UCSD-AML1 (cell line): ENCODE data around the gene DSG3.
"Not testable (repeated sequence)": the region's sequence is repeated elsewhere in the genome, so short reads cannot be mapped to it uniquely, and the experiment has no call there.

Source experiments
- DNase-seq: peaks from one replicate; lab custom pipeline; 2025; ENCODE audit not compliant: unreplicated experiment; lab: John Stamatoyannopoulos, UW

Gene DSG3

GRCh38 chr18:31490387-31490786 is 42.8 kb downstream of the DSG3 start:
- no peak for DNase-seq

- no peak for DNase-seq
Observed at GRCh38 chr18:31490833-31491232, 43.3 kb downstream of the DSG3 start.

GRCh38 chr18:31491586-31491985 is 44.0 kb downstream of the DSG3 start:
- DNase-seq: no peak

DNA sequence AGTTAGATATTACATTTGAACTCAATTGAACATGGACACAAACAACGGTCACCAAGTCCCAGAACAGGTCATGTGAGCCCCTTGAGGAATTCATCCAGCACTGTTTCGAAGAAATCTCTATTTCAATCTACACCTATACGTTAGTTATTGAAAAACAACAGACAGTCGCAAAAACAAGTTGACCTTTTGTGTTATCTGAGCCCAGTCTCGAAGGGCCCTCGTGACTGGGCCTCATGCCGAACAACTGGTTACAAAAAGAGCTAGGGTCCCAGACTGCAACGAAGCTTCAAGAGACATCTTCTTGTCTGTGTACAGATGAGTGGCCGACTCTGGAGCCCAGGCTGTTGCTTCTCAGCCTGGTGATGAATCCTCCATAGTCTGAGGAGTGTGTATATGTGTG is 45.1 kb downstream of the DSG3 start:
- DNase-seq: no peak

DNA sequence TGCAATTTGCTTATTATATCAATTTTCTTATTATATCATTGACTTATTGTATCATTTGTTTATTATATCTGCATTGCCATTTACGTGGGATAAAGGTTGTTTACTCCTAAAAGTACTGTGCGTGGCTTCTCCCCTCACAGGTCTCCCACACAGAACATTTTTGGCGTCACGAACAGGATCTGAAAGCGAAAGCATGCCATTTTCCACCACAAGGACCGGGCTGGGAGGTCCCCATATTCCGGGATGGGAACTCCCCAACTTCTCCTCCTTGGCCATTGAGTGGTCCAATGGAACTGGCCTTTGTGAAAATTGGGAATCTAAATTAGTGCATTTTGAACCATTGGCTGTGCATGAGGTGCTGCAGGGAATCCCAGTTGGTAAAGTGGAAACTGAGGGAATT is 45.6 kb downstream of the DSG3 start:
- DNase-seq: no peak

- no peak for DNase-seq
Observed at GRCh38 chr18:31493941-31494340, 46.4 kb downstream of the DSG3 start.

DNA sequence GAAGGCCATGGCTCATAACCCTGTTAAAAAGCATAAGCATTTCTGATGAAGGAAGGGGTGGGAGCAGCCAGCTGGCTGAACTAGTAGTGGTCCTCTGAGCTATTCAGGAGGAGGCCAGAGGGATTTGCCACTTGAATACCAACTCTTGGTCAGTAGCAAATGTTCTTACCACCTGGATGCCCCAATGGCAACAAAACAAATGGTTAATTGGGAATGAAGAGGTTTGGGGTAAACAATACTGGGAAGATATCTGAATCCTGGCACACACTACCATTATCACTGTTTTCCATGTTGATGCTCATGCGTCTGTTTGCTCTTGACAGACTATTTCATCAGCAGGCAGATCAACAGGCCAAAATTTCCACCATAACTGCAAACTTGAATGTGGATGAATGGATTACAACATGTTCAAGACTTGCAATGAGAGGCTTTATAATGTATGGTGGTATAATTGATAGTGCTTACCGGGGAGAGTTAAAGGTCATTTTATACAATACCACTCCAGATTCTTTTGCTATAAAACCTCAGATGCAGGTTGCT is 47.2 kb downstream of the DSG3 start:
- DNase-seq: not testable (repeated sequence)

DNA sequence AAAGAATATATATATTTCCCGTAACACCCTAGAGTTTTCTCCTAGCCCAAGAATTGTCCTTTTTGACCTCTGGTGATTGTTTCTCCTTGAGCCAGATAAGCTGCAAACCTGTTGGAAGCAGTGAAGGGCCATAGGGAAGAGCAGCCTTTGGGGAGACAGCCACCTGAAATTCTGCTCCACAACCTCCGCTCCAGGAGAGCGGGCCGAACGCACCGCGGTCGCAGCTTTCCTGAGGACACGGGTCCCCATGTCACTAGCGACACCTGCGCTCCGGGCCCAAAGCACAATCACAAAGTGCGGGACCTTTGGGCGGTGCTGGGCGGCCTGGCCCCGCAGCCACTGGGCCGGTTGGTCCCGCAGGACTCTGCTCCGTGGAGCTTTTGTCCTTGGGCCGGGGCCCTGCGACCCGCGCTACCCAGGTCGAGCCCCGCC is 49.9 kb downstream of the DSG3 start:
- no peak for DNase-seq

DNA sequence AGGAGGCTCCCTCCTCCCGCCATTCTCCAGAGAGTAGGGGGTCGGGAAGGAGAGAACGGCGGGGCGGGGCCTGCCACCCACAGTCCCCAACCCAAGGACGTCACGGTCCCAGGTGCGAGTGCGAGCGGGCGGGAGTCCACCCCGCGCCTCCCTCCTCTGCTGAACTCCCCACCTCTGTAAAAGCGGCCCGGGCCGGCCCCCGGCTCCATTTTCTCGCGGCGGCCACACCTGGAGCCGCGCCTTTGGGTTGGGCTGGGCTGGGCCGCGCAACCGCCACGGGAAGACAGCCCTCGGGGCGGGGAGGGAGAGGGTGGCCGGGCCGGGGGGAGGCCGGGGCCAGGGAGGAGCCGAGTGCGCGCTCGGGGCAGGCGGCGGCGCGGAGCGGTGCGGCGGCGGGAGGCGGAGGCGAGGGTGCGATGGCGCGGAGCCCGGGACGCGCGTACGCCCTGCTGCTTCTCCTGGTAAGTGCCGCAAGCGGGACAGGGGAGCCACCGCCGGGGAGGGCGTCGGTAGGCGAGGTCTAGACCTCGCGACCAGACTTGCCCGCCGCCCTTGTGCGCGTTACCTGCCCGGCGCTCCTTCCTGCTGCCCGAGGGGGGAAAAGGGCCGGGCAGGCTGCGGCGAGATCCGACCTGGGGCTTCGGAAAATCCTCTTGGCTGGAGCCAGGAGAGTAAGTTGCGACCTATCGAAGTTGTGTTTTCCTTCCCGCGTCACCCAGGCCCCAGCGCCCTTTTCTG is 50.5 kb downstream of the DSG3 start, which contains the start of gene DSG2:
Gene DSG2, plus strand, starts transcription at position 342 of the 738 bp plus-strand sequence. Its CDS starts 75 bp downstream, at position 417.
- no peak for DNase-seq

DNA sequence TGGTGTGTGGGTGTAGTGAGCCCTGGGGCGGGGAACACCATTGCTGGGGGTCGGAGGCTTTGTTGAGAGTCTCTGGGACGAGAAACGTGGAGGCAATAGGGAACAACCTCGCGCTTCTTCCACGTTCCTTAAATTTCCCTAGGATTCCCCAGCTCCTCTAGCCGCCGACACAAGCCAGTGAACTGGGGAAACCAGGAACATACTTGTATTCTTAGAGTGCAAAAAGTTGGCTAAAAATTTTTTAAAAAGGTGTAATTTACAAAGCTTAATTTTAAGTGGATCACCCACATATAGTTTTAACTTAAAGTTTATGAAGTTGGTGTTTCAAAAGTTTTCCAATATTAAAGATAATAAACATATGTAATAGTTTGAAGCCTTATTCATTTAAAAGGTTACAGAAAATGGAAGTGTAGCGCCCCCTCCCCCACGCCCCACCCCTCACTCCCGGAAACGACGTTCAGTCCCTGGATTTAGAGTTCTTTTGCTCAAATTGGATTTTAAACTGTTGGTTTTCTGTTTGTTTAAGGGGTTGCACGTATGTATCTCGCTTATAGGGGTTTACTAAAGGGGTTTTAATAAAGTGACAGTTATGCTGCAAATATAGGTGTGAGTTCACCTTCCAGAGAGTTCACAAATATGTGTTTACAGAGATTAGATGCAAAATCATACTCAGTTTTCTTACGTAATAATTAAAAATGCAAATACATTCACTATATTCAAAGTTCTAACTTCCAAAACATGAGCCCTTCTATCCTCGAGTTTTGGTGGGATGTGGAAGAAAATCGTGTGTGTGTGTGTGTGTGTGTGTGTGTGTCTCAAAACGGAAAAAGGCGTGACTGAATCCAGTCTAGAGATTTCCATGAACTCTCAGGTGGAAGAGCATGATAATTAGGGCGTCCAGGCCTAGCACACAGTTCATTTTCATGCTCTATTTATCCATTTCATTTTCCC is 51.3 kb downstream of the DSG3 start:
- DNase-seq: no peak

DNA sequence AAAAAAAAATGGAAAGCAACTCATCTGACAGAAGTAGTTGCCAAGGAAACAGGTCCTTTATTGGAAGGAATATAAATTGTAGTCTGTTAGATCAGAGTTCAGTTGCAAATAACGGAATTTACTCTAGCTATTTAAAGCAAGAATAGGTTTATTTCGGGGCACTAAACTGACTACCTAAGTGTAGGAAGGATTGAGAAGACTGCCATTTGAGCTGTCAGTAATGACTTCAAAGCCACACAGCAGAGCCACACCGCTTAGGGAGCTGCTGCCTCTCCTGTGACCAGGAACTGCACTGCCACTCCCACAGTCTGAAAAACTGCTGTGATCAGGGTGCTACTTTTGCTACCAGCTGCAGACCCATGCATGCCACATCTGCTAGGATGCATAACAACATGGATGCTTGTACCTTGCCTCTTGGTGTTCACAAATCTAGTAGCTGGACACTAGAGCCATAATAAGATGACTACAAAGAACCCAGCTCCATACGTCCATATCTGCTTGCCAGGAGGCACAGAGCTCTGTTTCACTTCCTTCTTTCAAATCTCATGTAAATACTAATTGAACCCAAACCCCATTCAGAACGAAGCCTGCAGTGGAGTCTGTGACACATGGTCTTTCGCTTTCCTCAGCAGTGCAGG is 52.6 kb downstream of the DSG3 start:
- no peak for DNase-seq

GRCh38 chr18:31503011-31503410 is 55.5 kb downstream of the DSG3 start:
- no peak for DNase-seq

- no peak for DNase-seq
Observed at GRCh38 chr18:31504455-31505147, 57.1 kb downstream of the DSG3 start.

DNA sequence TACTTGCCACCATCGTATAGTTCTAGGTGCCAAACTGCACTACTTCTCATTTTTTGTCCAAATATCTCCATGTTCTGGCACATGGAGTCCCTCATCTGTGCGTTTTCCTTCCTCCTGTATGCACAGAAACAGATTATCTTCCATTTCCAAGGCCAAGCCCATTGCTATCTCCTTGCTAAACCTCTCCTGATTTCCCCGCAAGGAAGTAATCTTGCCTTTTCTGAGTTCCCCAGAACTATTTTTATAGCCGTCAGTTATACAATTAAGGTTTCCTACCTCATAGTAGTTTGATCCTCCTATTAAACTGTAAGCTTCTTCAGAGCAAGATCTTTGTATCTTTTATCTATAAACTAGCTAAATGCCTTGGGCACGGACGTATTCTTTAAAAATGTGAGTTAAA is 57.6 kb downstream of the DSG3 start:
- no peak for DNase-seq

- no peak for DNase-seq
Observed at GRCh38 chr18:31506024-31506742, 58.6 kb downstream of the DSG3 start.

GRCh38 chr18:31507124-31507523 is 59.6 kb downstream of the DSG3 start:
- DNase-seq: not testable (repeated sequence)

- DNase-seq: no peak
Observed at GRCh38 chr18:31508781-31509180, 61.2 kb downstream of the DSG3 start.

GRCh38 chr18:31509571-31509970 is 62.0 kb downstream of the DSG3 start:
- DNase-seq: no peak

GRCh38 chr18:31510319-31510718 is 62.8 kb downstream of the DSG3 start:
- DNase-seq: no peak

GRCh38 chr18:31511098-31511497 is 63.6 kb downstream of the DSG3 start:
- no peak for DNase-seq
